ENCODE measurements around the gene MOSMO.
A peak's percentile ranks its signal among the peaks of the same experiment; 100 is the strongest.

The MOSMO gene

DNA sequence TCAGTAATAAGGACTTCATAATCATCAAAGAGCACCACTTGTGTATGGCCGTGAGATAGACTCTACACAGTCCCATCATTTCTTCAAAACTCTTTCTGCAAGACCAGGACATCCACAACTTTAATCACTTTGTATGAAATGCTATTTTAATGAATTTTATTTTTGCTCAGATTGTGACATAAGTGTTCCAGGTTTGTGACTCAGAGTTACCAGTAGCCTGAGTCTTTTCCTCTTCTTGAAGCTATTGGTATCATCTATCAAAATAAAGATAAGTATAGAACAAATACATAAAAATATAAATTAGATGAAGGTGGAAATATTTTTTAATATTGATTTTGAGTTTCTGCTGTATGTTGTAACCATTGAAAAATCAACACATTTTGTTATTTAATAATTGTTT lies 67.9 kb downstream of the MOSMO start:
- Mint-ChIP-seq H3K36me3 (ENCODE audit: low read depth) (no peaks in the 10 kb centered on the region), H3K4me3 (no peak overlapping the region), H3K4me1 (no peaks in the 10 kb centered on the region), H3K27ac (no peak overlapping the region), H3K9me3 (no peaks in the 10 kb centered on the region), H3K27me3 (ENCODE audit: low read depth, poor library complexity) (no peaks in the 10 kb centered on the region)
- DNase-seq = no peak
- TF ChIP-seq, protein P1, sequence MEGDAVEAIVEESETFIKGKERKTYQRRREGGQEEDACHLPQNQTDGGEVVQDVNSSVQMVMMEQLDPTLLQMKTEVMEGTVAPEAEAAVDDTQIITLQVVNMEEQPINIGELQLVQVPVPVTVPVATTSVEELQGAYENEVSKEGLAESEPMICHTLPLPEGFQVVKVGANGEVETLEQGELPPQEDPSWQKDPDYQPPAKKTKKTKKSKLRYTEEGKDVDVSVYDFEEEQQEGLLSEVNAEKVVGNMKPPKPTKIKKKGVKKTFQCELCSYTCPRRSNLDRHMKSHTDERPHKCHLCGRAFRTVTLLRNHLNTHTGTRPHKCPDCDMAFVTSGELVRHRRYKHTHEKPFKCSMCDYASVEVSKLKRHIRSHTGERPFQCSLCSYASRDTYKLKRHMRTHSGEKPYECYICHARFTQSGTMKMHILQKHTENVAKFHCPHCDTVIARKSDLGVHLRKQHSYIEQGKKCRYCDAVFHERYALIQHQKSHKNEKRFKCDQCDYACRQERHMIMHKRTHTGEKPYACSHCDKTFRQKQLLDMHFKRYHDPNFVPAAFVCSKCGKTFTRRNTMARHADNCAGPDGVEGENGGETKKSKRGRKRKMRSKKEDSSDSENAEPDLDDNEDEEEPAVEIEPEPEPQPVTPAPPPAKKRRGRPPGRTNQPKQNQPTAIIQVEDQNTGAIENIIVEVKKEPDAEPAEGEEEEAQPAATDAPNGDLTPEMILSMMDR (IDR thresholded peaks at IDR 0.05) = no peak

- TF ChIP-seq, protein P1 (IDR thresholded peaks at IDR 0.05) = peak; percentile 86
- Mint-ChIP-seq H3K9me3 (no peaks in the 10 kb centered on the region), H3K4me3 (no peak overlapping the region), H3K4me1 (no peaks in the 10 kb centered on the region), H3K27me3 (ENCODE audit: low read depth, poor library complexity) (no peaks in the 10 kb centered on the region), H3K36me3 (ENCODE audit: low read depth) (no peaks in the 10 kb centered on the region), H3K27ac (no peak overlapping the region)
- peak; percentile 69 for DNase-seq
Measured at GRCh38 chr16:22077700-22078313, 69.9 kb downstream of the MOSMO start.

DNA sequence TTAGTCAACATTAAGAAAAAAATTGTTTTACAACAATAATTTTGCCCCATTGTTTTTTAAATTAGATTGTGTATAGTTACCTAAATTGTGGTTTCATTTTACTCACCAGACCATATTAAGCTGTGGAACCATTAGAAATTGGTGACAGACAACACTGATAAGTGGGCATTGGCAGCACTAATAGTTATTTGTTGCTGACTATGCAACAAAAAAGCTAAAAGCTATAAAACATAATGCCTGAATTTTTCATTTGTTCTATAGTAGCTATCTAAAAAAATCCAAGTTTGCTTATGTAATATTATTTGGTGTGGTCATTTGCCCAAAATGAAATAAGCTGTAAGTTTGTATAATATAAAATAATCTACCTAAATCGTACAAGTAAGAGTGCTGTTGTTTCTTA lies 70.7 kb downstream of the MOSMO start:
- DNase-seq = no peak
- no peaks in the 10 kb centered on the region for H3K27me3 Mint-ChIP-seq (ENCODE audit: low read depth, poor library complexity)
- no peaks in the 10 kb centered on the region for H3K9me3 Mint-ChIP-seq
- no peaks in the 10 kb centered on the region for H3K36me3 Mint-ChIP-seq (ENCODE audit: low read depth)
- TF ChIP-seq, protein P1 (IDR thresholded peaks at IDR 0.05) = no peak
- no peaks in the 10 kb centered on the region for H3K4me1 Mint-ChIP-seq
- no peak overlapping the region for H3K27ac Mint-ChIP-seq
- no peak overlapping the region for H3K4me3 Mint-ChIP-seq

DNA sequence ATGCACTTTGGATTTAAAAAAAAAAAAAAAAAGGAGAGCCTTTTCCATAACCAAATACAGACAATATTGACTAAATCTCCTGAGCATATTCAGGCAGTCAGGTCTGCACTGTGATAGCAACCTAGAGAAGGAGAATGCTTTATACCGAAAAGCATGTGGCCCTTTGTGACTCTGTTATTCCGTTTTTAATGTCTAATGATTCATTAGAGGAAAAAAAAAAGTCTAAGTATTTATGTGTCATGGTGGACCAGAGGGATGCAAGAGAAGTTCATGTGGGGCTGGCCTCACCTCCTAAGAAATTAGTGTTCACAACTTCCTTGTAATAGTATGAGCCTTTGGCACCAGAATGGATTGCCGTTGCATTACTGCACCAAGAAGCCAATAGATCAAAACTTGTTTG lies 73.1 kb downstream of the MOSMO start:
- Mint-ChIP-seq H3K4me1 (no peaks in the 10 kb centered on the region), H3K36me3 (ENCODE audit: low read depth) (peaks cover 6% of the 10 kb centered on the region), H3K4me3 (no peak overlapping the region), H3K27me3 (ENCODE audit: low read depth, poor library complexity) (no peaks in the 10 kb centered on the region), H3K27ac (no peak overlapping the region), H3K9me3 (no peaks in the 10 kb centered on the region)
- TF ChIP-seq, protein P1 (IDR thresholded peaks at IDR 0.05) = no peak
- DNase-seq = no peak

- H3K4me1 Mint-ChIP-seq = no peaks in the 10 kb centered on the region
- H3K9me3 Mint-ChIP-seq = no peaks in the 10 kb centered on the region
Measured at GRCh38 chr16:22086440-22086839, 78.5 kb downstream of the MOSMO start.

GRCh38 chr16:22088642-22089041 lies 80.7 kb downstream of the MOSMO start:
- no peak for DNase-seq
- no peaks in the 10 kb centered on the region for H3K27me3 Mint-ChIP-seq (ENCODE audit: low read depth, poor library complexity)
- peaks cover 10% of the 10 kb centered on the region for H3K36me3 Mint-ChIP-seq (ENCODE audit: low read depth)
- peaks cover 19% of the 10 kb centered on the region for H3K4me1 Mint-ChIP-seq
- H3K27ac Mint-ChIP-seq = no peak overlapping the region
- TF ChIP-seq, protein P1 (IDR thresholded peaks at IDR 0.05) = no peak
- H3K4me3 Mint-ChIP-seq = no peak overlapping the region
- no peaks in the 10 kb centered on the region for H3K9me3 Mint-ChIP-seq

More at GRCh38 chr16:22086440-22086839, 78.5 kb downstream of the MOSMO start:
- Mint-ChIP-seq H3K4me3 (no peak overlapping the region), H3K36me3 (ENCODE audit: low read depth) (peaks cover 10% of the 10 kb centered on the region), H3K27ac (peak overlapping the region; percentile 7), H3K27me3 (ENCODE audit: low read depth, poor library complexity) (no peaks in the 10 kb centered on the region)
- TF ChIP-seq, protein P1 (IDR thresholded peaks at IDR 0.05) = no peak
- no peak for DNase-seq
